Sigmoid colon (tissue), 3 donors: ENCODE data around the gene TRUB2.

Experiments
- CTCF ChIP-seq, 4 experiments: fragments of 450-650 bp in 3 of 4; fragments of 200-600 bp in 1 of 4; IDR thresholded peaks; one replicate each; pipeline ENCODE4 v1.5.1; 2016 to 2019; ENCODE audit warnings: antibody characterized with exemption in 4 of 4, mild to moderate bottlenecking in 3 of 4, moderate library complexity in 2 of 4
- POLR2A ChIP-seq, 2 donors: fragments of 450-650 bp; IDR thresholded peaks; one replicate each; pipeline ENCODE4 v1.6.1; 2016; ENCODE audit warnings: antibody characterized with exemption in 2 of 2, mild to moderate bottlenecking in 2 of 2, moderate library complexity in 2 of 2

- no peak for TF ChIP-seq CTCF (IDR thresholded peaks at IDR 0.05)
- no peak for TF ChIP-seq POLR2A (IDR thresholded peaks at IDR 0.05)
These were observed 904 bp downstream of the TRUB2 start for GRCh38 chr9:128321343-128321742.
